GM03348 (cell line): ENCODE data around the gene NME5.
A peak's percentile ranks its signal among the peaks of the same experiment; 100 is the strongest.

ENCODE experiments used
- DNase-seq: peaks from one replicate; pipeline ENCODE4 v3.0.0; 2012; ENCODE audit warnings: low spot score

NME5 gene

GRCh38 chr5:138132543-138132942 lies 6.7 kb downstream of the NME5 start:
- DNase-seq = no peak

GRCh38 chr5:138129347-138129746 lies 9.9 kb downstream of the NME5 start:
- no peak for DNase-seq

GRCh38 chr5:138128334-138128733 lies 10.9 kb downstream of the NME5 start:
- no peak for DNase-seq

- DNase-seq = no peak
Measured at GRCh38 chr5:138115254-138115653, 24.0 kb downstream of the NME5 start.

GRCh38 chr5:138111937-138112336 lies 27.3 kb downstream of the NME5 start:
- DNase-seq = peak; percentile 22

- no peak for DNase-seq
Measured at GRCh38 chr5:138111181-138111580, 28.0 kb downstream of the NME5 start.

- DNase-seq = no peak
Measured at GRCh38 chr5:138110266-138110963, 28.8 kb downstream of the NME5 start.

- no peak for DNase-seq
Measured at GRCh38 chr5:138109463-138110265, 29.6 kb downstream of the NME5 start.

GRCh38 chr5:138107213-138107612 lies 32.0 kb downstream of the NME5 start:
- DNase-seq = no peak

GRCh38 chr5:138105709-138106108 lies 33.5 kb downstream of the NME5 start:
- DNase-seq = no peak

GRCh38 chr5:138103319-138103637 lies 36.0 kb downstream of the NME5 start:
- no peak for DNase-seq

- no peak for DNase-seq
Measured at GRCh38 chr5:138102454-138103318, 36.5 kb downstream of the NME5 start.

GRCh38 chr5:138096997-138097828 lies 42.0 kb downstream of the NME5 start:
- DNase-seq = no peak

GRCh38 chr5:138096363-138096762 lies 42.9 kb downstream of the NME5 start:
- DNase-seq = no peak

- DNase-seq = no peak
Measured at GRCh38 chr5:138095100-138095907, 43.9 kb downstream of the NME5 start.

GRCh38 chr5:138093036-138093435 lies 46.2 kb downstream of the NME5 start:
- no peak for DNase-seq

- DNase-seq = no peak
Measured at GRCh38 chr5:138092301-138092700, 46.9 kb downstream of the NME5 start.

GRCh38 chr5:138091685-138092084 lies 47.5 kb downstream of the NME5 start:
- DNase-seq = no peak

- DNase-seq = no peak
Measured at GRCh38 chr5:138083702-138084101, 55.5 kb downstream of the NME5 start, which contains the start of gene WNT8A. Gene WNT8A (plus strand): TSS chr5:138084033. CDS start chr5:138084128, 95 bp downstream.

GRCh38 chr5:138082033-138082432 lies 57.2 kb downstream of the NME5 start:
- no peak for DNase-seq
